ENCODE results near the gene ARFGAP3.
"Not testable (repeated sequence)": the region's sequence is repeated elsewhere in the genome, so short reads cannot be mapped to it uniquely, and the experiment has no call there.

The ARFGAP3 gene

GRCh38 chr22:42788021-42788420 lies 69.1 kb downstream of the ARFGAP3 start:
- Mint-ChIP-seq H3K9me3 (no peaks in the 10 kb centered on the region), H3K27ac (no peak overlapping the region), H3K27me3 (ENCODE audit: low read depth, poor library complexity) (peaks cover 10% of the 10 kb centered on the region), H3K4me1 (peaks cover 9% of the 10 kb centered on the region), H3K36me3 (ENCODE audit: low read depth) (no peaks in the 10 kb centered on the region), H3K4me3 (no peak overlapping the region)
- TF ChIP-seq CTCF (IDR thresholded peaks at IDR 0.05), result no peak
- DNase-seq, result no peak

GRCh38 chr22:42787357-42787736 lies 69.7 kb downstream of the ARFGAP3 start:
- H3K4me1 Mint-ChIP-seq, result peaks cover 4% of the 10 kb centered on the region
- H3K9me3 Mint-ChIP-seq, result no peaks in the 10 kb centered on the region
- peaks cover 10% of the 10 kb centered on the region for H3K27me3 Mint-ChIP-seq (ENCODE audit: low read depth, poor library complexity)
- TF ChIP-seq CTCF (IDR thresholded peaks at IDR 0.05), result no peak
- H3K4me3 Mint-ChIP-seq, result no peak overlapping the region
- H3K36me3 Mint-ChIP-seq (ENCODE audit: low read depth), result no peaks in the 10 kb centered on the region
- no peak overlapping the region for H3K27ac Mint-ChIP-seq
- no peak for DNase-seq

GRCh38 chr22:42786606-42787356 lies 70.3 kb downstream of the ARFGAP3 start:
- no peak for TF ChIP-seq CTCF (IDR thresholded peaks at IDR 0.05)
- no peaks in the 10 kb centered on the region for H3K36me3 Mint-ChIP-seq (ENCODE audit: low read depth)
- no peak for DNase-seq
- H3K4me1 Mint-ChIP-seq, result peaks cover 4% of the 10 kb centered on the region
- no peaks in the 10 kb centered on the region for H3K9me3 Mint-ChIP-seq
- no peak overlapping the region for H3K4me3 Mint-ChIP-seq
- H3K27me3 Mint-ChIP-seq (ENCODE audit: low read depth, poor library complexity), result peaks cover 10% of the 10 kb centered on the region
- no peak overlapping the region for H3K27ac Mint-ChIP-seq

GRCh38 chr22:42785706-42786499 lies 71.2 kb downstream of the ARFGAP3 start:
- Mint-ChIP-seq H3K4me1 (peaks cover 4% of the 10 kb centered on the region), H3K36me3 (ENCODE audit: low read depth) (no peaks in the 10 kb centered on the region)
- DNase-seq, result no peak

GRCh38 chr22:42782306-42782705 lies 74.8 kb downstream of the ARFGAP3 start:
- H3K27ac Mint-ChIP-seq; H3K36me3 Mint-ChIP-seq (ENCODE audit: low read depth); H3K27me3 Mint-ChIP-seq (ENCODE audit: low read depth, poor library complexity); DNase-seq; H3K4me3 Mint-ChIP-seq; H3K9me3 Mint-ChIP-seq; H3K4me1 Mint-ChIP-seq: not testable (repeated sequence)

More at GRCh38 chr22:42785706-42786499, 71.2 kb downstream of the ARFGAP3 start:
- peaks cover 10% of the 10 kb centered on the region for H3K27me3 Mint-ChIP-seq (ENCODE audit: low read depth, poor library complexity)
- no peak overlapping the region for H3K27ac Mint-ChIP-seq
- no peaks in the 10 kb centered on the region for H3K9me3 Mint-ChIP-seq
- no peak overlapping the region for H3K4me3 Mint-ChIP-seq
- TF ChIP-seq CTCF (IDR thresholded peaks at IDR 0.05), result no peak

- no peaks in the 10 kb centered on the region for H3K9me3 Mint-ChIP-seq
- no peak overlapping the region for H3K27ac Mint-ChIP-seq
- DNase-seq, result peak; percentile 50
- H3K27me3 Mint-ChIP-seq (ENCODE audit: low read depth, poor library complexity), result peaks cover 7% of the 10 kb centered on the region
- H3K4me3 Mint-ChIP-seq, result no peak overlapping the region
- TF ChIP-seq CTCF (IDR thresholded peaks at IDR 0.05), result peak; percentile 91
- no peaks in the 10 kb centered on the region for H3K36me3 Mint-ChIP-seq (ENCODE audit: low read depth)
- no peaks in the 10 kb centered on the region for H3K4me1 Mint-ChIP-seq
These were observed 77.0 kb downstream of the ARFGAP3 start for GRCh38 chr22:42780070-42780540.

Data from nephron progenitor cell (in vitro differentiated cells).